Measurements from ENCODE around the gene C4orf46. TPM values are rescaled to one million over a fixed set of nuclear protein-coding genes. Genes with fewer than 3 reads are reported as not detected.

C4orf46 gene
- total RNA-seq, 1 experiment from 2014 or later = 20.4 TPM

DNA sequence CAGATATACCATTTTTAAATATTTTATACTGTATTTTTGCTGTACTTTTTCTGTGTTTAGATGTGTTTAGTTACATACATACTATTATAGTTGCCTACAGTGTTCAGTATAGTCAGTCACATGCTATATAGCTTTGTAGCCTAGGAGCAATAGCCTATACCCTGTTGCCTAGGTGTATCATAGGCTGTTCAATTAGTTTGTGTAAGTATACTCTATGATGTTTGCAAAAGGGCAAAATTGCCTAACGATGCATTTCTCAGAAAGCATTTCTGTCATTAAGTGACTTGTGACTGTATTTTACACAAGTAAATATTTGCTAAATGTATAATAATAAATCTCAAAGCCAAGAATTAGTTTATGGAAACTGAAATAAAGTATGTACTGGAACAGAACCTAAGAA is 9.9 kb upstream of the C4orf46 start:
- ATAC-seq = no peak
- TF ChIP-seq CBFB (CRISPR knock-in tag; IDR thresholded peaks at IDR 0.05; ENCODE audit: low read depth) = no peak
- TF ChIP-seq, protein P1, sequence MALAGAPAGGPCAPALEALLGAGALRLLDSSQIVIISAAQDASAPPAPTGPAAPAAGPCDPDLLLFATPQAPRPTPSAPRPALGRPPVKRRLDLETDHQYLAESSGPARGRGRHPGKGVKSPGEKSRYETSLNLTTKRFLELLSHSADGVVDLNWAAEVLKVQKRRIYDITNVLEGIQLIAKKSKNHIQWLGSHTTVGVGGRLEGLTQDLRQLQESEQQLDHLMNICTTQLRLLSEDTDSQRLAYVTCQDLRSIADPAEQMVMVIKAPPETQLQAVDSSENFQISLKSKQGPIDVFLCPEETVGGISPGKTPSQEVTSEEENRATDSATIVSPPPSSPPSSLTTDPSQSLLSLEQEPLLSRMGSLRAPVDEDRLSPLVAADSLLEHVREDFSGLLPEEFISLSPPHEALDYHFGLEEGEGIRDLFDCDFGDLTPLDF (CRISPR knock-in tag; IDR thresholded peaks at IDR 0.05) = no peak
- no peak for TF ChIP-seq TEAD4 (CRISPR knock-in tag; IDR thresholded peaks at IDR 0.05)
- no peak for TF ChIP-seq ETV6 (CRISPR knock-in tag; IDR thresholded peaks at IDR 0.05)
- TF ChIP-seq, protein P2, sequence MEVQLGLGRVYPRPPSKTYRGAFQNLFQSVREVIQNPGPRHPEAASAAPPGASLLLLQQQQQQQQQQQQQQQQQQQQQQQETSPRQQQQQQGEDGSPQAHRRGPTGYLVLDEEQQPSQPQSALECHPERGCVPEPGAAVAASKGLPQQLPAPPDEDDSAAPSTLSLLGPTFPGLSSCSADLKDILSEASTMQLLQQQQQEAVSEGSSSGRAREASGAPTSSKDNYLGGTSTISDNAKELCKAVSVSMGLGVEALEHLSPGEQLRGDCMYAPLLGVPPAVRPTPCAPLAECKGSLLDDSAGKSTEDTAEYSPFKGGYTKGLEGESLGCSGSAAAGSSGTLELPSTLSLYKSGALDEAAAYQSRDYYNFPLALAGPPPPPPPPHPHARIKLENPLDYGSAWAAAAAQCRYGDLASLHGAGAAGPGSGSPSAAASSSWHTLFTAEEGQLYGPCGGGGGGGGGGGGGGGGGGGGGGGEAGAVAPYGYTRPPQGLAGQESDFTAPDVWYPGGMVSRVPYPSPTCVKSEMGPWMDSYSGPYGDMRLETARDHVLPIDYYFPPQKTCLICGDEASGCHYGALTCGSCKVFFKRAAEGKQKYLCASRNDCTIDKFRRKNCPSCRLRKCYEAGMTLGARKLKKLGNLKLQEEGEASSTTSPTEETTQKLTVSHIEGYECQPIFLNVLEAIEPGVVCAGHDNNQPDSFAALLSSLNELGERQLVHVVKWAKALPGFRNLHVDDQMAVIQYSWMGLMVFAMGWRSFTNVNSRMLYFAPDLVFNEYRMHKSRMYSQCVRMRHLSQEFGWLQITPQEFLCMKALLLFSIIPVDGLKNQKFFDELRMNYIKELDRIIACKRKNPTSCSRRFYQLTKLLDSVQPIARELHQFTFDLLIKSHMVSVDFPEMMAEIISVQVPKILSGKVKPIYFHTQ (CRISPR knock-in tag; IDR thresholded peaks at IDR 0.05) = no peak
- no peak for TF ChIP-seq ZNF232 (CRISPR knock-in tag; IDR thresholded peaks at IDR 0.05)
- no peak for TF ChIP-seq SP1 (CRISPR knock-in tag; conservative IDR thresholded peaks at IDR 0.05)
- TF ChIP-seq MXD4 (CRISPR knock-in tag; IDR thresholded peaks at IDR 0.05; ENCODE audit: borderline replicate concordance) = no peak
- TF ChIP-seq, protein P3, sequence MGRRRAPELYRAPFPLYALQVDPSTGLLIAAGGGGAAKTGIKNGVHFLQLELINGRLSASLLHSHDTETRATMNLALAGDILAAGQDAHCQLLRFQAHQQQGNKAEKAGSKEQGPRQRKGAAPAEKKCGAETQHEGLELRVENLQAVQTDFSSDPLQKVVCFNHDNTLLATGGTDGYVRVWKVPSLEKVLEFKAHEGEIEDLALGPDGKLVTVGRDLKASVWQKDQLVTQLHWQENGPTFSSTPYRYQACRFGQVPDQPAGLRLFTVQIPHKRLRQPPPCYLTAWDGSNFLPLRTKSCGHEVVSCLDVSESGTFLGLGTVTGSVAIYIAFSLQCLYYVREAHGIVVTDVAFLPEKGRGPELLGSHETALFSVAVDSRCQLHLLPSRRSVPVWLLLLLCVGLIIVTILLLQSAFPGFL (CRISPR knock-in tag; IDR thresholded peaks at IDR 0.05; ENCODE audit: borderline replicate concordance) = no peak
- TF ChIP-seq ZNF138 (CRISPR knock-in tag; conservative IDR thresholded peaks at IDR 0.05) = no peak
- TF ChIP-seq TEAD1 (CRISPR knock-in tag; IDR thresholded peaks at IDR 0.05) = no peak
- TF ChIP-seq, protein P4, sequence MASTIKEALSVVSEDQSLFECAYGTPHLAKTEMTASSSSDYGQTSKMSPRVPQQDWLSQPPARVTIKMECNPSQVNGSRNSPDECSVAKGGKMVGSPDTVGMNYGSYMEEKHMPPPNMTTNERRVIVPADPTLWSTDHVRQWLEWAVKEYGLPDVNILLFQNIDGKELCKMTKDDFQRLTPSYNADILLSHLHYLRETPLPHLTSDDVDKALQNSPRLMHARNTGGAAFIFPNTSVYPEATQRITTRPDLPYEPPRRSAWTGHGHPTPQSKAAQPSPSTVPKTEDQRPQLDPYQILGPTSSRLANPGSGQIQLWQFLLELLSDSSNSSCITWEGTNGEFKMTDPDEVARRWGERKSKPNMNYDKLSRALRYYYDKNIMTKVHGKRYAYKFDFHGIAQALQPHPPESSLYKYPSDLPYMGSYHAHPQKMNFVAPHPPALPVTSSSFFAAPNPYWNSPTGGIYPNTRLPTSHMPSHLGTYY (CRISPR knock-in tag; IDR thresholded peaks at IDR 0.05) = no peak
- TF ChIP-seq NR2C2 (CRISPR knock-in tag; IDR thresholded peaks at IDR 0.05) = no peak
- no peak for TF ChIP-seq NR1H2 (CRISPR knock-in tag; IDR thresholded peaks at IDR 0.05)
- no peak for TF ChIP-seq NFATC4 (CRISPR knock-in tag; IDR thresholded peaks at IDR 0.05)
- no peak for TF ChIP-seq RELA (CRISPR knock-in tag; IDR thresholded peaks at IDR 0.05; ENCODE audit: borderline replicate concordance)
- POLR2A ChIA-PET = no interaction called here

DNA sequence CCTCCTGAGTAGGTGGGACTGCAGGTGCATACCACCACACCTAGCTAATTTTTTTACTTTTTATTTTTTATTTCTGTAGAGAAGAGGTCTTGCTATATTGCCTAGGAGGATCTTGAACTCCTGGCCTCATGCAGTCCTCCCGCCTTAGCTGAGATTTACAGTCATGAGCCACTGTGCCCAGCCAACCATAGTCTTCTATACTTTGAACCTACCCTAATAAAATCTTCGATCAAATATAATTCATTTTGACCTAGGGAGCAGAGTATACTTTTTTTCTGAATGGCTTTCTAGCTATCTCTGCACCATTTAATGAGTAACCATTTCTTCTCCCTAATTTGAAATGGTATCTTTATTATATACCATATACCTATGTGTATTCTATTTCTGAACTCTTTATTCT is 7.1 kb upstream of the C4orf46 start:
- Mint-ChIP-seq H3K4me3 (no peak overlapping the region), H3K36me3 (no peaks in the 10 kb centered on the region), H3K4me1 (no peaks in the 10 kb centered on the region), H3K27me3 (ENCODE audit: low read depth) (no peaks in the 10 kb centered on the region), H3K9me3 (no peaks in the 10 kb centered on the region), H3K27ac (no peak overlapping the region)
- no peak for DNase-seq (ENCODE audit: low spot score)
- ChIA-PET POLR2A (no interaction called here), CTCF (interaction anchor here (1.1 kb wide), 1 partner anchor 11 kb away, joined by 3 read pairs; no protein-coding TSS in a partner anchor)
- TF ChIP-seq KAT7 (CRISPR knock-in tag; IDR thresholded peaks at IDR 0.05; ENCODE audit: borderline replicate concordance) = no peak
- TF ChIP-seq, protein P5, sequence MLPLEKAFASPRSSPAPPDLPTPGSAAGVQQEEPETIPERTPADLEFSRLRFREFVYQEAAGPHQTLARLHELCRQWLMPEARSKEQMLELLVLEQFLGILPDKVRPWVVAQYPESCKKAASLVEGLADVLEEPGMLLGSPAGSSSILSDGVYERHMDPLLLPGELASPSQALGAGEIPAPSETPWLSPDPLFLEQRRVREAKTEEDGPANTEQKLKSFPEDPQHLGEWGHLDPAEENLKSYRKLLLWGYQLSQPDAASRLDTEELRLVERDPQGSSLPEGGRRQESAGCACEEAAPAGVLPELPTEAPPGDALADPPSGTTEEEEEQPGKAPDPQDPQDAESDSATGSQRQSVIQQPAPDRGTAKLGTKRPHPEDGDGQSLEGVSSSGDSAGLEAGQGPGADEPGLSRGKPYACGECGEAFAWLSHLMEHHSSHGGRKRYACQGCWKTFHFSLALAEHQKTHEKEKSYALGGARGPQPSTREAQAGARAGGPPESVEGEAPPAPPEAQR (CRISPR knock-in tag; IDR thresholded peaks at IDR 0.05) = no peak
- TF ChIP-seq NFYB (CRISPR knock-in tag; conservative IDR thresholded peaks at IDR 0.05; ENCODE audit: low read depth) = no peak
- TF ChIP-seq FOXP1 (CRISPR knock-in tag; IDR thresholded peaks at IDR 0.05; ENCODE audit: borderline replicate concordance) = no peak
- ATAC-seq = no peak

More for the DNA sequence above, 9.9 kb upstream of the C4orf46 start:
- H3K4me3 Mint-ChIP-seq = no peak overlapping the region
- H3K27me3 Mint-ChIP-seq (ENCODE audit: low read depth) = no peaks in the 10 kb centered on the region
- DNase-seq (ENCODE audit: low spot score) = no peak
- no peak overlapping the region for H3K27ac Mint-ChIP-seq
- no peaks in the 10 kb centered on the region for H3K9me3 Mint-ChIP-seq
- H3K4me1 Mint-ChIP-seq = peaks cover 6% of the 10 kb centered on the region
- CTCF ChIA-PET = no interaction called here
- H3K36me3 Mint-ChIP-seq = no peaks in the 10 kb centered on the region

All from WTC11 (cell line).